Endothelial cell of umbilical vein (primary cell): ENCODE data around the gene CD37. TPM values are rescaled to one million over a fixed set of nuclear protein-coding genes. Genes with fewer than 3 reads are reported as not detected.
"Not testable (repeated sequence)": the region's sequence is repeated elsewhere in the genome, so short reads cannot be mapped to it uniquely, and the experiment has no call there.

Source experiments
- BruUV-seq: library from RNA; stranded (reverse); fragments of 400-500 nt; replicated peaks from 2 replicates; lab custom pipeline; 2021; lab: Mats Ljungman, UMichigan
- CTCF ChIA-PET: fragments of 300-600, 350-600 bp; sonication (Branson Sonifier 250); formaldehyde crosslinking; loops from one replicate; lab custom pipeline; 2021; ENCODE audit warnings: antibody characterized with exemption, inconsistent platforms; lab: Charles Lee
- POLR2A ChIA-PET: fragments of 300-600, 350-600 bp; sonication (Branson Sonifier 250); formaldehyde crosslinking; loops from one replicate; lab custom pipeline; 2021; ENCODE audit warnings: antibody characterized with exemption, inconsistent platforms; lab: Charles Lee
- DNase-seq: peaks from one replicate; pipeline ENCODE4 v3.0.0-alpha.2; 2011; ENCODE audit warnings: low read depth, low spot score
- FAIRE-seq: peaks from 2 replicates; lab custom pipeline; 2011; peaks lifted over from hg19 to GRCh38; lab: Jason Lieb, UNC
- H2AFZ ChIP-seq: 2 replicates; pipeline ENCODE4 v1.6.0; 2012; ENCODE audit warnings: low read depth, low read length, control low read depth, inconsistent platforms
- H3K27ac ChIP-seq: 2 replicates; pipeline ENCODE4 v1.5.1; 2011; ENCODE audit warnings: low read depth, mild to moderate bottlenecking, control low read depth, low read length, moderate library complexity; ENCODE audit not compliant: insufficient read depth
- H3K27me3 ChIP-seq, 2 experiments: 2 replicates each; pipeline versions ENCODE4 v1.6.0 to v1.6.1; 2011; ENCODE audit warnings: low read length in 2 of 2, mixed read lengths in 1 of 2; ENCODE audit not compliant: control insufficient read depth in 2 of 2, insufficient read depth in 2 of 2
- H3K36me3 ChIP-seq, 2 experiments: 2 replicates in 1 of 2; 3 replicates in 1 of 2; pipeline ENCODE4 v1.5.1; 2011; ENCODE audit warnings: low read length in 2 of 2, mild to moderate bottlenecking in 1 of 2, moderate library complexity in 1 of 2; ENCODE audit not compliant: control insufficient read depth in 2 of 2, insufficient read depth in 2 of 2; ENCODE audit errors: extremely low read depth in 1 of 2
- H3K4me1 ChIP-seq: 3 replicates; pipeline ENCODE4 v1.5.1; 2011; ENCODE audit warnings: mild to moderate bottlenecking, low read length; ENCODE audit not compliant: control insufficient read depth, insufficient read depth; ENCODE audit errors: extremely low read depth
- H3K4me2 ChIP-seq: 2 replicates; pipeline ENCODE4 v1.6.1; 2011; ENCODE audit warnings: low read length, control low read depth, mixed read lengths; ENCODE audit not compliant: insufficient read depth
- H3K4me3 ChIP-seq, 3 experiments: fragments of 200-600 bp in 1 of 3; sonication (generic), shearing (Covaris generic) in 1 of 3; replicated peaks in 1 of 3; 2 replicates each; pipeline ENCODE4 v1.5.1; 2011 to 2016; ENCODE audit warnings: control low read depth in 3 of 3, low read length in 3 of 3, mild to moderate bottlenecking in 2 of 3, inconsistent platforms in 1 of 3, low read depth in 1 of 3, moderate library complexity in 1 of 3; ENCODE audit not compliant: insufficient read depth in 1 of 3
- H3K79me2 ChIP-seq: 2 replicates; pipeline ENCODE4 v1.6.0; 2012; ENCODE audit warnings: low read length, inconsistent platforms; ENCODE audit not compliant: control insufficient read depth, insufficient read depth
- H3K9ac ChIP-seq: replicated peaks from 2 replicates; pipeline ENCODE3; 2011; ENCODE audit warnings: low read length, control low read depth; ENCODE audit not compliant: insufficient read depth; ENCODE audit errors: extremely low read depth
- H3K9me1 ChIP-seq: replicated peaks from 3 replicates; pipeline ENCODE4 v1.6.0; 2011; ENCODE audit warnings: mild to moderate bottlenecking, low read length; ENCODE audit not compliant: control insufficient read depth, insufficient read depth; ENCODE audit errors: extremely low read depth
- H3K9me3 ChIP-seq: replicated peaks from 2 replicates; pipeline ENCODE4 v1.5.1; 2012; ENCODE audit warnings: low read length, inconsistent platforms; ENCODE audit not compliant: control insufficient read depth, insufficient read depth
- H4K20me1 ChIP-seq: replicated peaks from 2 replicates; pipeline ENCODE3; 2011; ENCODE audit warnings: mild to moderate bottlenecking, low read length; ENCODE audit not compliant: control insufficient read depth, insufficient read depth; ENCODE audit errors: extremely low read depth
- CTCF ChIP-seq, 2 donors: IDR thresholded peaks; 1 replicate in 1 of 2; 2 replicates in 1 of 2; pipeline ENCODE4 v1.5.1; 2011; ENCODE audit warnings: low read length in 2 of 2, mild to moderate bottlenecking in 2 of 2, moderate library complexity in 2 of 2, control low read depth in 1 of 2, inconsistent platforms in 1 of 2, low read depth in 1 of 2; ENCODE audit not compliant: insufficient read depth in 1 of 2; ENCODE audit errors: extremely low read depth in 1 of 2
- EZH2 ChIP-seq: IDR thresholded peaks from 2 replicates; pipeline ENCODE4 v1.6.1; 2012; ENCODE audit warnings: borderline replicate concordance, low read depth, mild to moderate bottlenecking, moderate library complexity, low read length, inconsistent platforms; ENCODE audit not compliant: severe bottlenecking
- FOS ChIP-seq: IDR thresholded peaks from 2 replicates; pipeline ENCODE4 v1.6.1; 2011; ENCODE audit warnings: mild to moderate bottlenecking, low read length, moderate library complexity, borderline replicate concordance; ENCODE audit not compliant: insufficient read depth
- JUN ChIP-seq: IDR thresholded peaks from 2 replicates; pipeline ENCODE4 v1.6.1; 2011; ENCODE audit warnings: borderline replicate concordance, low read depth; ENCODE audit not compliant: insufficient read length, insufficient read depth
- MYC ChIP-seq: IDR thresholded peaks from one replicate; pipeline ENCODE4 v1.6.1; 2011; ENCODE audit warnings: mild to moderate bottlenecking, low read depth, low read length
- POLR2A ChIP-seq: IDR thresholded peaks from 2 replicates; pipeline ENCODE4 v1.6.1; 2012; ENCODE audit warnings: low read depth, mild to moderate bottlenecking, control low read depth, low read length
- POLR2AphosphoS5 ChIP-seq: IDR thresholded peaks from 2 replicates; pipeline ENCODE4 v1.6.1; 2012; ENCODE audit warnings: low read depth, mild to moderate bottlenecking, control low read depth, low read length, moderate library complexity; ENCODE audit not compliant: insufficient read depth
- dilution Hi-C: fragments of 300-500 bp; cut with MboI; formaldehyde crosslinking; loops from one replicate; pipeline ENCODE4 v1.15.0; 2019; ENCODE audit warnings: low sequenced_read_pairs; ENCODE audit not compliant: extremely low pct_ligation_motif_present
- intact Hi-C: fragments of 100-400 bp; cut with micrococcal nuclease; formaldehyde crosslinking; loops from one replicate; pipeline ENCODE4 v1.10.0; 2022
- polyA plus RNA-seq, 4 experiments: library from polyadenylated mRNA; depleted of rRNA in 3 of 4; stranded (reverse) in 3 of 4; unstranded in 1 of 4; fragments of >200 nt; gene quantifications; 2 replicates each; pipeline versions ENCODE4 v1.2.1 to v1.2.3, GENCODE V29; 2011 to 2012; ENCODE audit warnings: missing spikeins in 1 of 4
- total RNA-seq: library from RNA; stranded (reverse); gene quantifications from 2 replicates; pipeline ENCODE4 v1.2.3, GENCODE V29; 2021
- TF ChIP-seq, protein P1 (sequence below): IDR thresholded peaks from 2 replicates; pipeline ENCODE4 v1.6.1; 2011; ENCODE audit not compliant: insufficient read depth, insufficient read length

The CD37 gene
- total and polyA plus RNA-seq, 2 donors (not counting 3 experiments of a cell fraction or from before 2014, with no cell fraction given), result not detected

- Histone ChIP-seq H3K36me3 (no peaks in the 10 kb centered on the region), H4K20me1 (no peaks in the 10 kb centered on the region), H3K27me3 (peaks cover 0 to 3% of the 10 kb centered on the region in 2 experiments), H3K79me2 (no peaks in the 10 kb centered on the region), H2AFZ (no peak overlapping the region), H3K9ac (no peak overlapping the region), H3K4me3 (no peak overlapping the region), H3K9me3 (no peaks in the 10 kb centered on the region), H3K27ac (no peak overlapping the region), H3K9me1 (no peaks in the 10 kb centered on the region), H3K4me1 (no peaks in the 10 kb centered on the region), H3K4me2 (no peak overlapping the region)
- ChIA-PET CTCF (no interaction called here), POLR2A (no interaction called here)
- dilution Hi-C loops (no loop called here), intact Hi-C loops (no loop called here)
- DNase-seq (no peak), FAIRE-seq (no peak)
- BruUV-seq, result no TSS peak
- no peak for TF ChIP-seq FOS
- TF ChIP-seq JUN, result no peak
- no peak for TF ChIP-seq CTCF (IDR thresholded peaks at IDR 0.05; ENCODE audit: extremely low read depth in 1 of 2, insufficient read depth in 1 of 2, low read depth in 1 of 2, low read length in 2 of 2)
- no peak for TF ChIP-seq POLR2AphosphoS5
- TF ChIP-seq, protein P1, sequence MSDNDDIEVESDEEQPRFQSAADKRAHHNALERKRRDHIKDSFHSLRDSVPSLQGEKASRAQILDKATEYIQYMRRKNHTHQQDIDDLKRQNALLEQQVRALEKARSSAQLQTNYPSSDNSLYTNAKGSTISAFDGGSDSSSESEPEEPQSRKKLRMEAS, result no peak
- TF ChIP-seq MYC, result no peak
- TF ChIP-seq POLR2A, result no peak
- no peak for TF ChIP-seq EZH2
These were observed 48.0 kb upstream of the CD37 start for GRCh38 chr19:49287141-49287770.

GRCh38 chr19:49288205-49288604 is 47.0 kb upstream of the CD37 start:
- H3K79me2 ChIP-seq, H3K9me1 ChIP-seq, H3K4me2 ChIP-seq, H3K4me3 ChIP-seq, H2AFZ ChIP-seq, H3K9me3 ChIP-seq, FAIRE-seq, dilution Hi-C loops, H3K27me3 ChIP-seq, DNase-seq, H3K36me3 ChIP-seq, H3K9ac ChIP-seq, BruUV-seq, H3K27ac ChIP-seq, H3K4me1 ChIP-seq, POLR2A ChIA-PET, H4K20me1 ChIP-seq, intact Hi-C loops: not testable (repeated sequence)
- CTCF ChIA-PET, result interaction anchor here (0.8 kb wide), 1 partner anchor 13 kb away, joined by 4 read pairs; no protein-coding TSS in a partner anchor

- dilution Hi-C loops, H2AFZ ChIP-seq, BruUV-seq, H3K9me3 ChIP-seq, H3K9ac ChIP-seq, H3K36me3 ChIP-seq, H3K27me3 ChIP-seq, H3K4me2 ChIP-seq, H3K79me2 ChIP-seq, FAIRE-seq, DNase-seq, POLR2A ChIA-PET, intact Hi-C loops, H3K4me3 ChIP-seq, H3K27ac ChIP-seq, H4K20me1 ChIP-seq, H3K9me1 ChIP-seq, H3K4me1 ChIP-seq: not testable (repeated sequence)
- CTCF ChIA-PET, result interaction anchor here (0.8 kb wide), 1 partner anchor 12 kb away, joined by 4 read pairs; no protein-coding TSS in a partner anchor
These were observed 45.9 kb upstream of the CD37 start for GRCh38 chr19:49289286-49289685.
